Measurements from ENCODE around the gene EXOC6B. TPM values are rescaled to one million over a fixed set of nuclear protein-coding genes. Genes with fewer than 3 reads are reported as not detected.

EXOC6B gene
- total and polyA plus RNA-seq, 9 of the 15 experiments (the other 6 are each of a cell fraction or from before 2014, with no cell fraction given): 0.28 to 4.2 (median 2.0) TPM

GRCh38 chr2:72181616-72182015 lies 644.2 kb downstream of the EXOC6B start:
- no peaks in the 10 kb centered on the region for H3K4me1 ChIP-seq (replicated peaks in 1 of 2; ENCODE audit: control insufficient read depth in 2 of 2, insufficient read depth in 2 of 2, low read length in 2 of 2)
- no peaks in the 10 kb centered on the region for H3K36me3 ChIP-seq (ENCODE audit: control insufficient read depth, insufficient read depth, low read length)
- intact Hi-C loops (cut with micrococcal nuclease): no loop called here
- no peak overlapping the region for H3K4me2 ChIP-seq (ENCODE audit: insufficient read depth, low read length)
- no peak overlapping the region for H2AFZ ChIP-seq (ENCODE audit: low read depth, low read length)
- ChIA-PET CTCF (ENCODE audit: low intra/inter-chr PET ratio) (no interaction called here), POLR2A (no interaction called here)
- H3K9ac ChIP-seq (ENCODE audit: insufficient read depth in 1 of 2, low read depth in 2 of 2, low read length in 2 of 2): no peak overlapping the region
- no peak overlapping the region for H3K27ac ChIP-seq (ENCODE audit: extremely low read depth, low read depth, low read length)
- TF ChIP-seq DLX4 (CRISPR knock-in tag; IDR thresholded peaks at IDR 0.05) (no peak), BACH1 (tag; IDR thresholded peaks at IDR 0.05) (no peak), TCF3 (CRISPR knock-in tag; IDR thresholded peaks at IDR 0.05) (no peak), NCOA6 (IDR thresholded peaks at IDR 0.05) (no peak), SRF (CRISPR knock-in tag; IDR thresholded peaks at IDR 0.05) (no peak), MBD2 (IDR thresholded peaks at IDR 0.05; ENCODE audit: borderline replicate concordance, low read depth) (no peak), RFX1 (IDR thresholded peaks at IDR 0.05) (no peak), KAT2B (IDR thresholded peaks at IDR 0.05; ENCODE audit: low read depth, low read length) (no peak), JUN (IDR thresholded peaks at IDR 0.05; ENCODE audit: borderline replicate concordance, low read depth, low read length) (no peak), JUN (CRISPR knock-in tag; IDR thresholded peaks at IDR 0.05; ENCODE audit: borderline replicate concordance) (no peak), STAT5B (CRISPR knock-in tag; IDR thresholded peaks at IDR 0.05) (no peak), NCOA2 (IDR thresholded peaks at IDR 0.05; ENCODE audit: partially characterized antibody in 2 of 2) (no peak), HMGN3 (IDR thresholded peaks at IDR 0.05; ENCODE audit: borderline replicate concordance, extremely low read depth, insufficient read length, low read depth, low read length) (no peak), CEBPZ (IDR thresholded peaks at IDR 0.05; ENCODE audit: borderline replicate concordance, low read depth, low read length) (no peak), ELF2 (CRISPR knock-in tag; IDR thresholded peaks at IDR 0.05) (no peak), YBX1 (IDR thresholded peaks at IDR 0.05) (no peak)
- TF ChIP-seq, protein P1, sequence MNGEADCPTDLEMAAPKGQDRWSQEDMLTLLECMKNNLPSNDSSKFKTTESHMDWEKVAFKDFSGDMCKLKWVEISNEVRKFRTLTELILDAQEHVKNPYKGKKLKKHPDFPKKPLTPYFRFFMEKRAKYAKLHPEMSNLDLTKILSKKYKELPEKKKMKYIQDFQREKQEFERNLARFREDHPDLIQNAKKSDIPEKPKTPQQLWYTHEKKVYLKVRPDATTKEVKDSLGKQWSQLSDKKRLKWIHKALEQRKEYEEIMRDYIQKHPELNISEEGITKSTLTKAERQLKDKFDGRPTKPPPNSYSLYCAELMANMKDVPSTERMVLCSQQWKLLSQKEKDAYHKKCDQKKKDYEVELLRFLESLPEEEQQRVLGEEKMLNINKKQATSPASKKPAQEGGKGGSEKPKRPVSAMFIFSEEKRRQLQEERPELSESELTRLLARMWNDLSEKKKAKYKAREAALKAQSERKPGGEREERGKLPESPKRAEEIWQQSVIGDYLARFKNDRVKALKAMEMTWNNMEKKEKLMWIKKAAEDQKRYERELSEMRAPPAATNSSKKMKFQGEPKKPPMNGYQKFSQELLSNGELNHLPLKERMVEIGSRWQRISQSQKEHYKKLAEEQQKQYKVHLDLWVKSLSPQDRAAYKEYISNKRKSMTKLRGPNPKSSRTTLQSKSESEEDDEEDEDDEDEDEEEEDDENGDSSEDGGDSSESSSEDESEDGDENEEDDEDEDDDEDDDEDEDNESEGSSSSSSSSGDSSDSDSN (IDR thresholded peaks at IDR 0.05; ENCODE audit: borderline replicate concordance in 1 of 2, low read depth in 2 of 2, low read length in 2 of 2): no peak
- no peak overlapping the region for H3K4me3 ChIP-seq
- FAIRE-seq: no peak
- no peaks in the 10 kb centered on the region for H3K9me3 ChIP-seq (replicated peaks; ENCODE audit: control insufficient read depth, insufficient read depth, low read depth, low read length)
- in situ Hi-C loops (cut with MboI): no loop called here
- no peaks in the 10 kb centered on the region; the same call in 1 of the 2 replicates for H4K20me1 ChIP-seq (replicated peaks; ENCODE audit: control insufficient read depth, insufficient read depth, low read length)
- WGBS (ENCODE audit: insufficient coverage, low coverage, missing lambda C conversion rate): 4% methylated on average over 2 of the region's 2 CpGs
- no peaks in the 10 kb centered on the region for H3K79me2 ChIP-seq (ENCODE audit: control insufficient read depth, insufficient read depth, low read length)
- H3K9me1 ChIP-seq (ENCODE audit: control insufficient read depth, insufficient read depth, low read length): no peaks in the 10 kb centered on the region
- DNase-seq (ENCODE audit: extremely low read depth in 1 of 4, low spot score in 3 of 4): no peak
- no TSS peak for BruUV-seq (replicated peaks)
- ATAC-seq: no peak
- H3K27me3 ChIP-seq (ENCODE audit: control insufficient read depth in 2 of 2, insufficient read depth in 2 of 2, low read length in 2 of 2): no peaks in the 10 kb centered on the region

All from K562 (cell line).